Measurements from ENCODE around the gene RAB38.

Gene RAB38

GRCh38 chr11:88174709-88175568 is at the start of gene RAB38:
Gene RAB38 (minus strand): TSS chr11:88175443. CDS start chr11:88175384, 59 bp downstream.
- no peak for DNase-seq (ENCODE audit: low spot score)

- no peak for DNase-seq (ENCODE audit: low spot score)
These were observed 38.2 kb upstream of the RAB38 start for GRCh38 chr11:88213406-88213805.

GRCh38 chr11:88212300-88212699 is 37.1 kb upstream of the RAB38 start:
- no peak for DNase-seq (ENCODE audit: low spot score)

GRCh38 chr11:88208745-88209144 is 33.5 kb upstream of the RAB38 start:
- no peak for DNase-seq (ENCODE audit: low spot score)

GRCh38 chr11:88206751-88207150 is 31.5 kb upstream of the RAB38 start:
- no peak for DNase-seq (ENCODE audit: low spot score)

GRCh38 chr11:88204353-88204752 is 29.1 kb upstream of the RAB38 start:
- no peak for DNase-seq (ENCODE audit: low spot score)

GRCh38 chr11:88203604-88204003 is 28.4 kb upstream of the RAB38 start:
- no peak for DNase-seq (ENCODE audit: low spot score)

- DNase-seq (ENCODE audit: low spot score), result no peak
These were observed 27.3 kb upstream of the RAB38 start for GRCh38 chr11:88202498-88202897.

- DNase-seq (ENCODE audit: low spot score), result no peak
These were observed 21.1 kb upstream of the RAB38 start for GRCh38 chr11:88196393-88196792.

- DNase-seq (ENCODE audit: low spot score), result no peak
These were observed 20.7 kb upstream of the RAB38 start for GRCh38 chr11:88195908-88196307.

- DNase-seq (ENCODE audit: low spot score), result no peak
These were observed 19.7 kb upstream of the RAB38 start for GRCh38 chr11:88194990-88195389.

GRCh38 chr11:88193278-88193677 is 18.0 kb upstream of the RAB38 start:
- no peak for DNase-seq (ENCODE audit: low spot score)

GRCh38 chr11:88188932-88189253 is 13.7 kb upstream of the RAB38 start:
- no peak for DNase-seq (ENCODE audit: low spot score)

GRCh38 chr11:88188251-88188931 is 13.1 kb upstream of the RAB38 start:
- DNase-seq (ENCODE audit: low spot score), result no peak

- DNase-seq (ENCODE audit: low spot score), result no peak
These were observed 8.0 kb upstream of the RAB38 start for GRCh38 chr11:88183233-88183632.

GRCh38 chr11:88181776-88182175 is 6.5 kb upstream of the RAB38 start:
- no peak for DNase-seq (ENCODE audit: low spot score)

GRCh38 chr11:88179971-88180629 is 4.9 kb upstream of the RAB38 start:
- no peak for DNase-seq (ENCODE audit: low spot score)

GRCh38 chr11:88179141-88179540 is 3.9 kb upstream of the RAB38 start:
- peak; percentile 9 for DNase-seq (ENCODE audit: low spot score)

- no peak for DNase-seq (ENCODE audit: low spot score)
These were observed 2.9 kb upstream of the RAB38 start for GRCh38 chr11:88178191-88178590.

GRCh38 chr11:88175569-88176075 is 379 bp upstream of the RAB38 start:
- no peak for DNase-seq (ENCODE audit: low spot score)

GRCh38 chr11:88173956-88174355 is 1.3 kb downstream of the RAB38 start:
- DNase-seq (ENCODE audit: low spot score), result no peak

- DNase-seq (ENCODE audit: low spot score), result no peak
These were observed 3.3 kb downstream of the RAB38 start for GRCh38 chr11:88171982-88172381.

GRCh38 chr11:88170673-88171072 is 4.6 kb downstream of the RAB38 start:
- no peak for DNase-seq (ENCODE audit: low spot score)

Measured in SW480 (cell line).